OCI-LY7 (cell line): Measurements from ENCODE around the gene AARSD1. TPM values are rescaled to one million over a fixed set of nuclear protein-coding genes. Genes with fewer than 3 reads are reported as not detected.
"Not testable (repeated sequence)": the region's sequence is repeated elsewhere in the genome, so short reads cannot be mapped to it uniquely, and the experiment has no call there.

Experiments
- BruUV-seq: library from RNA; stranded (reverse); fragments of 400-500 nt; replicated peaks from 2 replicates; lab custom pipeline; 2021; lab: Mats Ljungman, UMichigan
- CTCF ChIA-PET: fragments of 300-600 bp; sonication (Branson Sonifier 250); formaldehyde crosslinking; loops from one replicate; lab custom pipeline; 2022; ENCODE audit warnings: antibody characterized with exemption; ENCODE audit not compliant: unreplicated experiment; lab: Charles Lee
- POLR2A ChIA-PET: fragments of 300-600 bp; sonication (Branson Sonifier 250); formaldehyde crosslinking; loops from one replicate; lab custom pipeline; 2022; ENCODE audit warnings: antibody characterized with exemption; lab: Charles Lee
- DNase-seq: peaks from one replicate; pipeline ENCODE4 v3.0.0-alpha.2; 2015; ENCODE audit warnings: low spot score
- H2AFZ ChIP-seq: fragments of 200-600 bp; sonication (generic), shearing (Covaris generic); 2 replicates; pipeline ENCODE4 v1.6.1; 2014; ENCODE audit warnings: mild to moderate bottlenecking, antibody characterized with exemption, low read length, moderate library complexity
- H3K27ac ChIP-seq: fragments of 200-600 bp; sonication (generic); 2 replicates; pipeline ENCODE4 v1.5.1; 2014; ENCODE audit warnings: mixed run types, low read depth, mild to moderate bottlenecking, moderate library complexity, low read length, inconsistent platforms; ENCODE audit not compliant: poor library complexity, severe bottlenecking
- H3K36me3 ChIP-seq: fragments of 200-600 bp; sonication (generic); 2 replicates; pipeline ENCODE4 v1.6.1; 2014; ENCODE audit warnings: mild to moderate bottlenecking, antibody characterized with exemption, low read length, moderate library complexity, mixed read lengths; ENCODE audit not compliant: insufficient read depth
- H3K4me1 ChIP-seq: fragments of 200-600 bp; sonication (generic); 2 replicates; pipeline ENCODE4 v1.5.1; 2014; ENCODE audit warnings: mild to moderate bottlenecking, low read length; ENCODE audit not compliant: insufficient read depth, poor library complexity, severe bottlenecking
- H3K4me2 ChIP-seq: fragments of 200-600 bp; sonication (generic); 2 replicates; pipeline ENCODE4 v1.6.1; 2014; ENCODE audit warnings: mild to moderate bottlenecking, low read length
- H3K4me3 ChIP-seq: fragments of 200-600 bp; sonication (generic); 2 replicates; pipeline ENCODE4 v1.5.1; 2014; ENCODE audit warnings: mild to moderate bottlenecking, low read depth, low read length; ENCODE audit not compliant: poor library complexity, severe bottlenecking
- H3K79me2 ChIP-seq: fragments of 200-600 bp; sonication (generic); 2 replicates; pipeline ENCODE4 v1.6.1; 2016; ENCODE audit warnings: low read depth, mild to moderate bottlenecking, low read length, moderate library complexity, mixed read lengths; ENCODE audit not compliant: insufficient read depth
- H3K9me2 ChIP-seq: fragments of 200-600 bp; sonication (generic); 2 replicates; pipeline ENCODE4 v1.6.1; 2016; ENCODE audit warnings: mild to moderate bottlenecking, low read length, mixed read lengths; ENCODE audit not compliant: insufficient read depth
- H3K9me3 ChIP-seq: fragments of 200-600 bp; sonication (generic); 2 replicates; pipeline ENCODE4 v1.6.1; 2014; ENCODE audit warnings: mild to moderate bottlenecking, mixed run types, low read length, mixed read lengths
- H4K20me1 ChIP-seq: fragments of 200-600 bp; sonication (generic); 2 replicates; pipeline ENCODE4 v1.6.1; 2014; ENCODE audit warnings: mild to moderate bottlenecking, antibody characterized with exemption, low read length, moderate library complexity, mixed read lengths; ENCODE audit not compliant: insufficient read depth
- CTCF ChIP-seq: fragments of 200-600 bp; sonication (generic); conservative IDR thresholded peaks from 2 replicates; pipeline ENCODE4 v1.5.1; 2014; ENCODE audit warnings: mild to moderate bottlenecking, antibody characterized with exemption, low read length, moderate library complexity, mixed read lengths
- EZH2phosphoT487 ChIP-seq: fragments of 200-600 bp; sonication (generic); IDR thresholded peaks from 2 replicates; pipeline ENCODE4 v1.6.1; 2018; ENCODE audit warnings: low read depth, borderline replicate concordance, mild to moderate bottlenecking, mixed run types, antibody characterized with exemption, low read length, moderate library complexity, mixed read lengths
- intact Hi-C: fragments of 100-400 bp; cut with micrococcal nuclease; formaldehyde crosslinking; loops from one replicate; pipeline ENCODE4 v1.10.0; 2022; ENCODE audit not compliant: unreplicated experiment
- total RNA-seq, 2 experiments: library from RNA; depleted of rRNA in 1 of 2; stranded (reverse); fragments of >200 nt in 1 of 2; shearing (Covaris generic) in 1 of 2; gene quantifications; 2 replicates each; pipeline ENCODE4 v1.2.3, GENCODE V29; 2014 to 2022

AARSD1 gene
- total RNA-seq, 2 experiments from 2014 or later = 26.9 to 31.7 TPM

- no TSS peak for BruUV-seq
- CTCF ChIA-PET = interaction anchor here (1.0 to 1.5 kb wide), 4 partner anchors 12 to 320 kb away, joined by 3 to 5 read pairs (median 4); no protein-coding TSS in a partner anchor
Measured at GRCh38 chr17:42997390-42997983, 33.2 kb upstream of the AARSD1 start.

DNA sequence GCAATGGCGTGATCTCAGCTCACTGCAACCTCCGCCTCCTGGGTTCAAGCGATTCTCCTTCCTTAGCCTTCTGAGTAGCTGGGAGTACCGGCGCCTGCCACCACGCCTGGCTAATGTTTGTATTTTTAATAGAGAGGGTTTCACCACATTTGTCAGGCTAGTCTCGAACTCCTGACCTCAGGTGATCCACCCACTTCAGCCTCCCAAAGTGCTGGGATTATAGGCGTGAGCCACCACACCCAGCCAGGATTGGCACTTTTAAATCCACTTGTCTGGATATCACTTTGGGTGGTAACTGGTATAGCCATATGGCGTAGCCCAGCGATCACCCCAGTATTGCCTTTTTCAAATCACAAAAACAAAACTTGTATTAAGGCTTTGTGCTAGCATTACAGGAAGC is 29.7 kb upstream of the AARSD1 start:
- POLR2A ChIA-PET, BruUV-seq, H2AFZ ChIP-seq, H4K20me1 ChIP-seq, intact Hi-C loops, DNase-seq, H3K9me3 ChIP-seq, H3K27ac ChIP-seq, CTCF ChIA-PET, H3K9me2 ChIP-seq, H3K4me2 ChIP-seq, H3K79me2 ChIP-seq, H3K4me3 ChIP-seq: not testable (repeated sequence)
- Histone ChIP-seq H3K4me1 (peaks cover 19% of the 10 kb centered on the region), H3K36me3 (peaks cover 66% of the 10 kb centered on the region)

More at GRCh38 chr17:42997390-42997983, 33.2 kb upstream of the AARSD1 start:
- intact Hi-C loops = loop anchor here (5.0 kb wide), 2 partner anchors 60 to 165 kb away; partner anchors contain the start of gene PSME3
- Histone ChIP-seq H3K36me3 (peaks cover 67% of the 10 kb centered on the region), H3K27ac (peak overlapping the region; percentile 63), H3K79me2 (peaks cover 30% of the 10 kb centered on the region), H4K20me1 (peaks cover 14% of the 10 kb centered on the region; the same call in 1 of the 2 replicates), H3K9me3 (no peaks in the 10 kb centered on the region), H3K4me3 (peak overlapping the region; percentile 95), H2AFZ (peak overlapping the region; percentile 86), H3K9me2 (no peaks in the 10 kb centered on the region), H3K4me1 (peaks cover 20% of the 10 kb centered on the region), H3K4me2 (peak overlapping the region; percentile 76)
- DNase-seq = no peak
- no peak for TF ChIP-seq EZH2phosphoT487
- TF ChIP-seq CTCF = no peak
- POLR2A ChIA-PET = interaction anchor here (0.5 to 2.1 kb wide), 12 partner anchors 11 to 317 kb away, joined by 3 to 21 read pairs (median 4); partner anchors contain the start of gene PSME3

DNA sequence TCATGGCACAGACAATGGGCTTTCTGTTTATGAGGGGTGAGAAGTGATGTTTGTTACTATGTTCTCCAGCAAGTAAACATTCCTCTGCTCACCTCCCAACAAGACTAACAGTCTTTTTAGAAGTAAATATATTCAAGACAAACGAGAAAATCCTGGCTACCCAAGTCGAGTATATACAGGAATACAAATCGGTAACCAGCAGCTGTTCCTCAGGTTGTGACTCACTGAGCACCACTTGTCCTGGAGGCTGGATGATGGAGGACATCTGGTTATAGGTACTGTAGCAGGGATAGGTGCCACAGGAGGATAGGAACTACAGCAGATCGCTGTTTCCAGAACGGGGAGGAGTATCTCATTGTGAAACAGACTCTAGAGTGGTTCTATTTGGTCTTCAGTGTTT is 28.6 kb upstream of the AARSD1 start:
- Histone ChIP-seq H3K79me2 (no peaks in the 10 kb centered on the region), H3K36me3 (peaks cover 71% of the 10 kb centered on the region), H3K9me2 (no peaks in the 10 kb centered on the region), H3K4me3 (no peak overlapping the region), H4K20me1 (no peaks in the 10 kb centered on the region), H3K27ac (no peak overlapping the region), H3K4me2 (no peak overlapping the region), H2AFZ (no peak overlapping the region), H3K9me3 (no peaks in the 10 kb centered on the region), H3K4me1 (peaks cover 19% of the 10 kb centered on the region)
- no peak for DNase-seq
- no TSS peak for BruUV-seq
- CTCF ChIA-PET = no interaction called here
- POLR2A ChIA-PET = no interaction called here
- intact Hi-C loops = no loop called here
- TF ChIP-seq CTCF = no peak
